ENCODE results near the gene BCAP31.
"Not testable (repeated sequence)": the region's sequence is repeated elsewhere in the genome, so short reads cannot be mapped to it uniquely, and the experiment has no call there.

Gene BCAP31

GRCh38 chrX:153744210-153745066 lies 20.3 kb upstream of the BCAP31 start:
- ATAC-seq, result no peak
- TF ChIP-seq ESRRG (CRISPR knock-in tag; IDR thresholded peaks at IDR 0.05), result no peak
- TF ChIP-seq BACH2 (CRISPR knock-in tag; IDR thresholded peaks at IDR 0.05; ENCODE audit: borderline replicate concordance), result no peak
- TF ChIP-seq SNAI2 (CRISPR knock-in tag; IDR thresholded peaks at IDR 0.05), result no peak
- no peak for TF ChIP-seq TSHZ2 (CRISPR knock-in tag; IDR thresholded peaks at IDR 0.05)
- TF ChIP-seq, protein P1, sequence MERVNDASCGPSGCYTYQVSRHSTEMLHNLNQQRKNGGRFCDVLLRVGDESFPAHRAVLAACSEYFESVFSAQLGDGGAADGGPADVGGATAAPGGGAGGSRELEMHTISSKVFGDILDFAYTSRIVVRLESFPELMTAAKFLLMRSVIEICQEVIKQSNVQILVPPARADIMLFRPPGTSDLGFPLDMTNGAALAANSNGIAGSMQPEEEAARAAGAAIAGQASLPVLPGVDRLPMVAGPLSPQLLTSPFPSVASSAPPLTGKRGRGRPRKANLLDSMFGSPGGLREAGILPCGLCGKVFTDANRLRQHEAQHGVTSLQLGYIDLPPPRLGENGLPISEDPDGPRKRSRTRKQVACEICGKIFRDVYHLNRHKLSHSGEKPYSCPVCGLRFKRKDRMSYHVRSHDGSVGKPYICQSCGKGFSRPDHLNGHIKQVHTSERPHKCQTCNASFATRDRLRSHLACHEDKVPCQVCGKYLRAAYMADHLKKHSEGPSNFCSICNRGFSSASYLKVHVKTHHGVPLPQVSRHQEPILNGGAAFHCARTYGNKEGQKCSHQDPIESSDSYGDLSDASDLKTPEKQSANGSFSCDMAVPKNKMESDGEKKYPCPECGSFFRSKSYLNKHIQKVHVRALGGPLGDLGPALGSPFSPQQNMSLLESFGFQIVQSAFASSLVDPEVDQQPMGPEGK (CRISPR knock-in tag; IDR thresholded peaks at IDR 0.05; ENCODE audit: borderline replicate concordance), result no peak
- TF ChIP-seq OSR1 (CRISPR knock-in tag; IDR thresholded peaks at IDR 0.05), result no peak
- no peak for TF ChIP-seq TCF4 (CRISPR knock-in tag; IDR thresholded peaks at IDR 0.05; ENCODE audit: borderline replicate concordance)
- no peak for TF ChIP-seq PPARA (CRISPR knock-in tag; IDR thresholded peaks at IDR 0.05; ENCODE audit: borderline replicate concordance)

DNA sequence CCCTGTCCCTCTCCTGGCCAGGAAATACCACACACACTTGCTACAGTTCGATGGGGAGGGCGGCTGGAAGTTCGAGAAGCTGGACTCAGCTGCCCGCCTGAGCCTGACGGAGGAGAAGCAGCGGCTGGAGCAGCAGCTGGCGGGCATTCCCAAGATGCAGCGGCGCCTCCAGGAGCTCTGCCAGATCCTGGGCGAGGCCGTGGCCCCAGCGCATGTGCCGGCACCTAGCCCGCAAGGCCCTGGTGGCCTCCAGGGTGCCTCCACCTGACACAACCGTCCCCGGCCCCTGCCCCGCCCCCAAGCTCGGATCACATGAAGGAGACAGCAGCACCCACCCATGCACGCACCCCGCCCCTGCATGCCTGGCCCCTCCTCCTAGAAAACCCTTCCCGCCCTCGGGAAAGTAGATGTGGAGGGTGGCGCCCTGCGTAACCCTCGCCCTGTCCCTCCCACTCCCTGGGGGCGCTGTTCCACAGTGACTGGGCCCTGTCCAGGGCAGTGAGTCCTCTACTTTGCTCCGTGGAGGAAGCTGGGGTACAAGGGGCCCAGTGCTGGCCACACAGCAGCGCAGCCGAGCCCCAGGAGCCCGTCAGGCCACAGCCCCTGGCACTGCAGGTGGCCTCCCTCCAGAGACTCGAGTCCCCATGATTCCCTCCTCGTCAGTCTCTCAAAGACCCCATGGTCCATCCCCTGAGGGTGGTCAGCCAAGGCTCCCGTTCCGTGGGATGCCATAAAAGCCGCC lies 19.5 kb upstream of the BCAP31 start:
- ATAC-seq, result not testable (repeated sequence)

- not testable (repeated sequence) for ATAC-seq
Observed at GRCh38 chrX:153742796-153743467, 18.7 kb upstream of the BCAP31 start.

DNA sequence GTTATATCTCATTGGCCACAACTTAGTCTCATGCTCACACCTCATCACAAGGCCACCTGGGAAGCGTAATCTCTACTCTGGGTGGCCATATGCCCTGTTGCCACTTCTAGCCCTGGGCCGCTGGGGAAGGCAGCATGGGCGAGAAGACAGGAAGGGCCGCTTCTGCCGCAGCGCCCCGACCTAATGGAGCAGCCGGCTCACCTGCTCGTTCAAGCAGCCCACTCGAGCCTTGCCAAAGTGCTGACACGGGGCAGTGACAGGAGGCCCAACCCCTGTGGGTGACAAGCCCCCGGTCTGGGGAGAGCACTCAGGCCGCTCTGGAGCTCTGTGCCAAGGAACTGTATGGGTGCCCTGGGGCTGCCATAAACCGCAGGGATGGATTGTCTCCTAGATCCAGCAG lies 17.9 kb upstream of the BCAP31 start:
- ATAC-seq, result not testable (repeated sequence)

DNA sequence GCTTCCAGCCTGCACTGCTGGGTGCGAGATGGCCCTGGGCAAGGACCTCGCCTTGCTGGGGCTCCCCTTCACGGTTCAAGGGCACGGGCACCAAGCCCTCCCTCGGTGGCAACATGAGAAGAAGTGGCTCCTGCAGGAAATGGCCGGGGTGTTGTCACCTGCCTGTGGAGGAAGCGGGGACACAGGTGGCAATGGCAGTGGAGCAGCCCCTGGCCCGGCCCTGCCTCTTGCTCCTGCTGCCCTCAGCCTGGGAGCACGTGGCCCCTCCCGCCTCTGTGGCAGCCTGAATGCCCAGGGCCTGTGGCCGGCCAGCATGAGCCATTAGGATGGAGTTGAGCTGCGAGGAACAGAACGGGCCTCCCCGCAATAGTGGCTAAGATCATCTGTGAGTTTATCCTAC lies 17.3 kb upstream of the BCAP31 start:
- TF ChIP-seq ZC3H10 (CRISPR knock-in tag; IDR thresholded peaks at IDR 0.05) (no peak), BACH2 (CRISPR knock-in tag; IDR thresholded peaks at IDR 0.05; ENCODE audit: borderline replicate concordance) (no peak), OSR1 (CRISPR knock-in tag; IDR thresholded peaks at IDR 0.05) (no peak), RARB (CRISPR knock-in tag; IDR thresholded peaks at IDR 0.05) (no peak), ZFP3 (CRISPR knock-in tag; IDR thresholded peaks at IDR 0.05) (no peak), PPARA (CRISPR knock-in tag; IDR thresholded peaks at IDR 0.05; ENCODE audit: borderline replicate concordance) (no peak), ZNF70 (CRISPR knock-in tag; IDR thresholded peaks at IDR 0.05) (no peak), TSHZ2 (CRISPR knock-in tag; IDR thresholded peaks at IDR 0.05) (no peak), ZFP30 (CRISPR knock-in tag; IDR thresholded peaks at IDR 0.05) (no peak), POU6F1 (CRISPR knock-in tag; IDR thresholded peaks at IDR 0.05; ENCODE audit: borderline replicate concordance, low read depth) (no peak), CSDC2 (CRISPR knock-in tag; IDR thresholded peaks at IDR 0.05) (no peak)
- ATAC-seq, result no peak
